ENCODE data around the gene LRRC8A. TPM values are rescaled to one million over a fixed set of nuclear protein-coding genes. Genes with fewer than 3 reads are reported as not detected.

The LRRC8A gene
- total RNA-seq, 4 donors from 2014 or later = 38.1 to 95.1 (median 49.9) TPM

GRCh38 chr9:128901379-128901778 lies 19.4 kb downstream of the LRRC8A start:
- no peaks in the 10 kb centered on the region for H3K9me3 ChIP-seq
- H3K27ac ChIP-seq = peak overlapping the region in 2 of 4 donors; percentile 59 to 68
- H3K4me3 ChIP-seq = no peak overlapping the region
- WGBS, 2 donors (ENCODE audit: low coverage in 1 of 2) = 75 to 95% methylated on average over 2 to 3 of the region's 7 CpGs
- TF ChIP-seq, protein P1, sequence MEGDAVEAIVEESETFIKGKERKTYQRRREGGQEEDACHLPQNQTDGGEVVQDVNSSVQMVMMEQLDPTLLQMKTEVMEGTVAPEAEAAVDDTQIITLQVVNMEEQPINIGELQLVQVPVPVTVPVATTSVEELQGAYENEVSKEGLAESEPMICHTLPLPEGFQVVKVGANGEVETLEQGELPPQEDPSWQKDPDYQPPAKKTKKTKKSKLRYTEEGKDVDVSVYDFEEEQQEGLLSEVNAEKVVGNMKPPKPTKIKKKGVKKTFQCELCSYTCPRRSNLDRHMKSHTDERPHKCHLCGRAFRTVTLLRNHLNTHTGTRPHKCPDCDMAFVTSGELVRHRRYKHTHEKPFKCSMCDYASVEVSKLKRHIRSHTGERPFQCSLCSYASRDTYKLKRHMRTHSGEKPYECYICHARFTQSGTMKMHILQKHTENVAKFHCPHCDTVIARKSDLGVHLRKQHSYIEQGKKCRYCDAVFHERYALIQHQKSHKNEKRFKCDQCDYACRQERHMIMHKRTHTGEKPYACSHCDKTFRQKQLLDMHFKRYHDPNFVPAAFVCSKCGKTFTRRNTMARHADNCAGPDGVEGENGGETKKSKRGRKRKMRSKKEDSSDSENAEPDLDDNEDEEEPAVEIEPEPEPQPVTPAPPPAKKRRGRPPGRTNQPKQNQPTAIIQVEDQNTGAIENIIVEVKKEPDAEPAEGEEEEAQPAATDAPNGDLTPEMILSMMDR (IDR thresholded peaks at IDR 0.05) = no peak
- no peak for TF ChIP-seq POLR2A (IDR thresholded peaks at IDR 0.05)
- TF ChIP-seq POLR2AphosphoS5 (IDR thresholded peaks at IDR 0.05) = no peak
- no peak for TF ChIP-seq EP300 (IDR thresholded peaks at IDR 0.05)
- no peaks in the 10 kb centered on the region for H3K27me3 ChIP-seq
- ATAC-seq = no peak
- H3K4me1 ChIP-seq = peaks cover 0 to 50% (median 5%) of the 10 kb centered on the region in 3 donors
- H3K36me3 ChIP-seq = peaks cover 0 to 47% of the 10 kb centered on the region in 2 donors

GRCh38 chr9:128901822-128902221 lies 19.9 kb downstream of the LRRC8A start:
- peaks cover 0 to 50% (median 5%) of the 10 kb centered on the region in 3 donors for H3K4me1 ChIP-seq
- no peak overlapping the region for H3K4me3 ChIP-seq
- no peaks in the 10 kb centered on the region for H3K9me3 ChIP-seq
- no peaks in the 10 kb centered on the region for H3K27me3 ChIP-seq
- H3K27ac ChIP-seq = peak overlapping the region in 3 of 4 donors; percentile 56 to 68 (median 59)
- no CpG with 5 or more reads among the region's 5 CpGs for WGBS, 2 donors (ENCODE audit: low coverage in 1 of 2)
- H3K36me3 ChIP-seq = peaks cover 0 to 47% of the 10 kb centered on the region in 2 donors
- no peak for TF ChIP-seq EP300 (IDR thresholded peaks at IDR 0.05)
- TF ChIP-seq POLR2AphosphoS5 (IDR thresholded peaks at IDR 0.05) = no peak
- no peak for TF ChIP-seq POLR2A (IDR thresholded peaks at IDR 0.05)
- TF ChIP-seq, protein P1 (IDR thresholded peaks at IDR 0.05) = no peak
- ATAC-seq = no peak

GRCh38 chr9:128902351-128903078 lies 20.6 kb downstream of the LRRC8A start:
- Histone ChIP-seq H3K9me3 (no peaks in the 10 kb centered on the region), H3K4me3 (no peak overlapping the region), H3K27ac (peak overlapping the region in 3 of 4 donors; percentile 59 to 68 (median 66)), H3K27me3 (no peaks in the 10 kb centered on the region), H3K4me1 (peaks cover 0 to 50% (median 5%) of the 10 kb centered on the region in 3 donors), H3K36me3 (peaks cover 0 to 47% of the 10 kb centered on the region in 2 donors)
- peak; percentile 68 for ATAC-seq
- WGBS, 2 donors (ENCODE audit: low coverage in 1 of 2) = 60% methylated on average over 1 of the region's 23 CpGs; no CpG with 5 or more reads in 1 of the 2 donors
- no peak for TF ChIP-seq POLR2AphosphoS5 (IDR thresholded peaks at IDR 0.05)
- TF ChIP-seq EP300 (IDR thresholded peaks at IDR 0.05) = no peak
- TF ChIP-seq, protein P1 (IDR thresholded peaks at IDR 0.05) = no peak
- TF ChIP-seq POLR2A (IDR thresholded peaks at IDR 0.05) = no peak

DNA sequence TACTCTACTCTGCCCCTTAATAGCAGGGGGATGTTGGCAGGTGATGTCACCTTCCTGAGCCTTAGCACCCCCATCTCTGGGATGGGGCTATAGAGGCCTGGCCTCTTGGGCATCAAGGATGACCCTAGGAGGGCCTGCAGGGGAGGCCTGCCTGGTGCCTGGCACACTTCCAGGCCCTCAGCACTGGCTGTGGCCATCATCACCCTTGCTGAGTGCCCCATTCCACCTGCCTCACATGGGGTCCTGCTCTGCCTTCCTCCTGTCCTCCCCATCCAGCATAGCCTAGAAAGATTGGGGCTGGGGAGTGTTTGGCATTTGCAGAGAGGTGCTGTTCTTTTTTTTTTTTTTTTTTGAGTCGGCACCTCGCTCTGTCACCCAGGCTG lies 21.1 kb downstream of the LRRC8A start:
- ATAC-seq = no peak
- Histone ChIP-seq H3K4me1 (peaks cover 0 to 48% (median 5%) of the 10 kb centered on the region in 3 donors), H3K9me3 (no peaks in the 10 kb centered on the region), H3K36me3 (peaks cover 0 to 47% of the 10 kb centered on the region in 2 donors), H3K27me3 (no peaks in the 10 kb centered on the region), H3K27ac (peak overlapping the region in 3 of 4 donors; percentile 59 to 68 (median 66)), H3K4me3 (no peak overlapping the region)
- WGBS, 2 donors (ENCODE audit: low coverage in 1 of 2) = 100% methylated on average over 1 of the region's 2 CpGs; no CpG with 5 or more reads in 1 of the 2 donors
- TF ChIP-seq POLR2AphosphoS5 (IDR thresholded peaks at IDR 0.05) (no peak), EP300 (IDR thresholded peaks at IDR 0.05) (no peak)

GRCh38 chr9:128903871-128904620 lies 22.1 kb downstream of the LRRC8A start:
- Histone ChIP-seq H3K9me3 (no peaks in the 10 kb centered on the region), H3K27me3 (no peaks in the 10 kb centered on the region), H3K27ac (peak overlapping the region in 2 of 4 donors; percentile 32 to 59), H3K36me3 (peaks cover 0 to 47% of the 10 kb centered on the region in 2 donors), H3K4me3 (no peak overlapping the region), H3K4me1 (peaks cover 0 to 39% (median 5%) of the 10 kb centered on the region in 3 donors)
- TF ChIP-seq, protein P1 (IDR thresholded peaks at IDR 0.05) = no peak
- ATAC-seq = no peak
- 88 to 96% methylated on average over 5 to 8 of the region's 10 CpGs for whole genome bisulfite sequencing, 2 donors (ENCODE audit: low coverage in 1 of 2)
